Thymus (tissue), 11 donors: ENCODE measurements around the gene CARD11. TPM values are rescaled to one million over a fixed set of nuclear protein-coding genes. Genes with fewer than 3 reads are reported as not detected.

Source experiments
- DNase-seq, 9 donors: peaks; one replicate each; pipeline ENCODE4 v3.0.0-alpha.2; 2013; ENCODE audit warnings: low spot score in 9 of 9, low read depth in 6 of 9, missing footprints in 1 of 9
- H3K27ac ChIP-seq, 2 donors: one replicate each; pipeline ENCODE4 v1.5.1; 2013; ENCODE audit warnings: control low read depth in 1 of 2, low read depth in 1 of 2, low read length in 1 of 2, mild to moderate bottlenecking in 1 of 2, moderate library complexity in 1 of 2
- H3K27me3 ChIP-seq, 2 donors: one replicate each; pipeline ENCODE4 v1.5.1; 2013; ENCODE audit warnings: low read length in 1 of 2; ENCODE audit not compliant: control insufficient read depth in 2 of 2, insufficient read depth in 1 of 2
- H3K36me3 ChIP-seq, 2 donors: one replicate each; pipeline ENCODE4 v1.5.1; 2013; ENCODE audit warnings: low read length in 1 of 2, mild to moderate bottlenecking in 1 of 2, moderate library complexity in 1 of 2; ENCODE audit not compliant: control insufficient read depth in 2 of 2, insufficient read depth in 2 of 2
- H3K4me1 ChIP-seq, 2 donors: one replicate each; pipeline ENCODE4 v1.5.1; 2013; ENCODE audit warnings: low read length in 2 of 2; ENCODE audit not compliant: control insufficient read depth in 2 of 2, insufficient read depth in 2 of 2
- H3K4me3 ChIP-seq, 2 donors: one replicate each; pipeline ENCODE4 v1.5.1; 2013; ENCODE audit warnings: low read length in 2 of 2, control low read depth in 1 of 2, mild to moderate bottlenecking in 1 of 2
- H3K9me3 ChIP-seq, 2 donors: one replicate each; pipeline ENCODE4 v1.5.1; 2013; ENCODE audit warnings: low read length in 1 of 2, mild to moderate bottlenecking in 1 of 2; ENCODE audit not compliant: control insufficient read depth in 2 of 2, insufficient read depth in 1 of 2
- WGBS: extraction: QIAGEN DNeasy Blood & Tissue Kit; methylation state at CpG from one replicate; pipeline ENCODE4 v1.1.7; 2013; 5-methylcytosine and 5-hydroxymethylcytosine counted together
- polyA plus RNA-seq: library from polyadenylated mRNA; stranded (reverse); fragments of 200-250 nt; gene quantifications from one replicate; pipeline ENCODE4 v1.2.3, GENCODE V29; 2013
- total RNA-seq: library from RNA; stranded (reverse); fragments of 120-200 nt; gene quantifications from one replicate; pipeline ENCODE4 v1.2.4, GENCODE V29; 2013
- donor health status: healthy.

CARD11 gene
- total and polyA plus RNA-seq, 2 donors = 7.2 to 19.4 TPM

DNA sequence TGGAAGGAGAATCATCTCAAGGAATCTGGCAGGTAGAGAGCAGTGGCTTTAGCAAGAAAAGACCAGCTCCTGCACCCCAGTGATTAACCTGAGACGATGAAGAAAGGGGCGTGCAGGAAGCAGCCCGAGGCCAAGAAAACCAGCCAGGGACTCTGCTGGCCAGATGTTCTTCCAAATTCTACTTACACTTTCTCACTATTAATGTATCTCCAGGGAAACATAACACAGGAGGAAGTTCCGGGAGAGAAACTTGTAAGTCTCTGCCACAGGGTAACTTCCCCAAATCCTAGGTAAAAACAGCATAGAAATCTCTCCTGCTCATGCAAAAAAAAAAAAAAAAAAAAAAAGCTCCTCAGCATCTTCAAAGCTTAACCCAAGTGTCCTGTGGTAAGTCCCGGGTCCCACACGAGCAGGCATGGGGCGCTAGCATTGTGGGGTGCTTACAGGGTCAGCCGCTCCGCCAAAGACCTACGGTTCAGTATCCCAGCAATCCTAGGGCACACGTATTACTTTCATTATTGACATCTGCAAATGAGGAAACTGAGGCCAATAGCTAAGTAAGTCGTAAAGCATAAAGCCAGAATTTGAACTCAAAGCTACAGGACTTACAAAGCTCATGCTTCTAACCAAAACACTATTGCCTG lies 102.3 kb downstream of the CARD11 start:
- Histone ChIP-seq H3K9me3 (no peaks in the 10 kb centered on the region), H3K36me3 (peaks cover 61 to 72% of the 10 kb centered on the region in 2 donors), H3K27ac (no peak overlapping the region), H3K4me3 (no peak overlapping the region), H3K27me3 (no peaks in the 10 kb centered on the region), H3K4me1 (no peaks in the 10 kb centered on the region)
- no peak for DNase-seq
- 68% methylated on average over 12 of the region's 12 CpGs for WGBS

- Histone ChIP-seq H3K27ac (no peak overlapping the region), H3K4me1 (no peaks in the 10 kb centered on the region), H3K36me3 (peaks cover 62 to 73% of the 10 kb centered on the region in 2 donors), H3K4me3 (no peak overlapping the region), H3K9me3 (no peaks in the 10 kb centered on the region), H3K27me3 (no peaks in the 10 kb centered on the region)
- no peak for DNase-seq
Observed at GRCh38 chr7:2940466-2940865, 103.2 kb downstream of the CARD11 start.

GRCh38 chr7:2939193-2939885 lies 104.3 kb downstream of the CARD11 start:
- H3K4me3 ChIP-seq = no peak overlapping the region
- peaks cover 61 to 76% of the 10 kb centered on the region in 2 donors for H3K36me3 ChIP-seq
- no peaks in the 10 kb centered on the region for H3K9me3 ChIP-seq
- no peaks in the 10 kb centered on the region for H3K27me3 ChIP-seq
- no peak for DNase-seq
- H3K4me1 ChIP-seq = no peaks in the 10 kb centered on the region
- H3K27ac ChIP-seq = no peak overlapping the region
- 71% methylated on average over 13 of the region's 13 CpGs for WGBS

DNA sequence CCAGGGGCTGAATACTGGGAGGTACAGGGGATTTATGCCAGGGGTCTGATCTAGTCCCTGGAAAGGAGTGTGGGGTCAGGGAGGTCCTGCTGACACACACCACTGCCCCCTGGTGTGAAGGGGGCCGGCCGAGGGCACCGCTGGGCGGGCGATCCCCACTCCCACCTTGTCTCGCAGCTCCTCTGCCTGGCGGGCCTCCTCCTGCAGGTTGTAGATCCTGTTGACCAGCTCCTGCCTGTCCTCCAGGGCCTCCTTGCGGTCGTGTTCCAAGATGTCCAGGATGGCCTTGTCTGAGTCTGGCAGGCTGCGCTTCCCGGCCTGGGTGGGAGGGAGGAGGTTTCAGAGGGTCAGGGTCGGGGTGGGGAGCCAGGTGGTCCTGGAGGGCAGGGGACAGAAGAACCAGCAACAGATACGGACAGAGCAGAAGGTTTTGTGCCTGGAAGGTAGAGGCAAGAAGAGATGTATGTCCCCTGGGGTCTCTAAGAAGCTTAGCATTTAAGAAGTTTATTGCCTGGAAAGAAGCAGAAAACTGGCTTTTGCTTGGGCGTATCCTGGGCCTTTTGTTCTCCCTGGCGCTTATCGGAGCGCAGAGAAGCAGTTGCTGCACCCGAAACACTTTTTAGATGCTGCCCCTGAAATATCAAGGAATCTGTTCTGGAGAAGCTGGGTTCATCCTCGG lies 105.0 kb downstream of the CARD11 start:
- Histone ChIP-seq H3K9me3 (no peaks in the 10 kb centered on the region), H3K4me3 (no peak overlapping the region), H3K27me3 (no peaks in the 10 kb centered on the region), H3K36me3 (peaks cover 57 to 72% of the 10 kb centered on the region in 2 donors), H3K4me1 (no peaks in the 10 kb centered on the region), H3K27ac (no peak overlapping the region)
- DNase-seq = no peak
- 97% methylated on average over 19 of the region's 19 CpGs for WGBS

GRCh38 chr7:2937701-2938513 lies 105.8 kb downstream of the CARD11 start:
- no peak overlapping the region for H3K27ac ChIP-seq
- peaks cover 50 to 68% of the 10 kb centered on the region in 2 donors for H3K36me3 ChIP-seq
- no peaks in the 10 kb centered on the region for H3K27me3 ChIP-seq
- 97% methylated on average over 19 of the region's 19 CpGs for WGBS
- H3K9me3 ChIP-seq = no peaks in the 10 kb centered on the region
- no peak overlapping the region for H3K4me3 ChIP-seq
- DNase-seq = no peak
- no peaks in the 10 kb centered on the region for H3K4me1 ChIP-seq

DNA sequence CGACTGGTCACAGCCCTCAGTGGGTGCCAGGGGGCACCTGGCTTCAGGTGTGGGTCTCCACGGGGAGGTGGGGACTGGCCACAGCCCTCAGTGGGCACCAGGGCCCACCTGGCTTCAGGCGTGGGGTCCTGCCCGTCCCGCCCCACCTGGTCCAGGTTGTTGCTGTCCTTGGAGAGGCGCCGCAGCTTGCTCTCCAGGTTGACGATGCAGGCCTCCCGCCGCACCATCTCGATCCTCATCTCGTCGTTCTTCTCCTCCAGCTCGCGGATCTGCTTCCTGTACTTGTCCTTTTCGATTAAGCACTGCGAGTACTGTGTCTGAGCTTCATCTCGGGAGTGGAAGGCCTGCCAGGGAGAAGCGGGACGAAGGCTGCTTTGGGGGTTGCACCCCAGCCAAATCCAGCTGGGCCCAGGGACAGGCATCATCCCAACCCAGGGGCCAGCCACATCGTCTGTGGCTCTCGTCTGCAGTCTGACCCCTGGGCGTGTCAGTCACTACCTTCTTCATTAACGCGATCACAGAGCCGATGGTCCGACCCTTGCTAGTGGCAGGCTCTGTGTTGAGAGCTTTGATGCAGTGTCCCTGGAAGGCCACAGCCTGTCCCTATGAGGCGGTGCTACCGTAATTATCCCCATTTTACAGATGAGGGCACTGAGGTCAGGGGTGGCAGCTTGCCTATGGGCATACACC lies 106.6 kb downstream of the CARD11 start:
- H3K27ac ChIP-seq = no peak overlapping the region
- H3K9me3 ChIP-seq = no peaks in the 10 kb centered on the region
- H3K36me3 ChIP-seq = peaks cover 46 to 72% of the 10 kb centered on the region in 2 donors
- WGBS = 98% methylated on average over 29 of the region's 29 CpGs
- no peak for DNase-seq
- no peaks in the 10 kb centered on the region for H3K4me1 ChIP-seq
- no peaks in the 10 kb centered on the region for H3K27me3 ChIP-seq
- H3K4me3 ChIP-seq = no peak overlapping the region

DNA sequence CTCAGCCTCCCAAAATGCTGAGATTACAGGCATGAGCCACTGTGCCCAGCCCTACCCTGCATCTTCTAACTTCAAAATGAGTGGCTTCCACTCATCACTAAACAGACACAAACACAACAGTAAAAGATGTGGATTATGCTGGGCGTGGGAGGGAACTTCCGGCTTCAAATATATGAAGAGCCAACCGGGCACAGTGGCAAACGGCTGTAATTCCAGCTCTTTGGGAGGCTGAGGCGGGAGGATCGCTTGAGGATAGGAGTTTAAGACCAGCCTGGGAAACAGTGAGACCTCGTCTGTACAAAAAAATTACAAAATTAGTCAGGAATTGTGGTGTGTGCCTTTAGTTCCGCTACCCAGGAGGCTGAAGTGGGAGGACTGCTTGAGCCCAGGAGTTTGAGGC lies 107.4 kb downstream of the CARD11 start:
- peaks cover 48 to 71% of the 10 kb centered on the region in 2 donors for H3K36me3 ChIP-seq
- no peaks in the 10 kb centered on the region for H3K9me3 ChIP-seq
- H3K27me3 ChIP-seq = no peaks in the 10 kb centered on the region
- no peak overlapping the region for H3K27ac ChIP-seq
- no peak for DNase-seq
- 98% methylated on average over 8 of the region's 8 CpGs for WGBS
- H3K4me1 ChIP-seq = no peaks in the 10 kb centered on the region
- H3K4me3 ChIP-seq = no peak overlapping the region

- Histone ChIP-seq H3K36me3 (peaks cover 50 to 75% of the 10 kb centered on the region in 2 donors), H3K4me3 (no peak overlapping the region), H3K27me3 (no peaks in the 10 kb centered on the region), H3K27ac (no peak overlapping the region), H3K4me1 (no peaks in the 10 kb centered on the region), H3K9me3 (no peaks in the 10 kb centered on the region)
- 97% methylated on average over 20 of the region's 20 CpGs for WGBS
- DNase-seq = no peak
Observed at GRCh38 chr7:2934984-2935740, 108.5 kb downstream of the CARD11 start.
